SIG-M5 (cell line): ENCODE results near the gene MEGF11.
A peak's percentile ranks its signal among the peaks of the same experiment; 100 is the strongest.
"Not testable (repeated sequence)": the region's sequence is repeated elsewhere in the genome, so short reads cannot be mapped to it uniquely, and the experiment has no call there.

Experiments used
- DNase-seq: peaks from one replicate; lab custom pipeline; 2025; lab: John Stamatoyannopoulos, UW

The MEGF11 gene

GRCh38 chr15:66275352-66275751 lies 21.8 kb upstream of the MEGF11 start:
- DNase-seq = no peak

- no peak for DNase-seq
Observed at GRCh38 chr15:66270932-66271331, 17.4 kb upstream of the MEGF11 start.

- DNase-seq = peak; percentile 86
Observed at GRCh38 chr15:66269326-66270090, 16.0 kb upstream of the MEGF11 start.

- no peak for DNase-seq
Observed at GRCh38 chr15:66264859-66265513, 11.4 kb upstream of the MEGF11 start.

GRCh38 chr15:66262837-66263236 lies 9.3 kb upstream of the MEGF11 start:
- DNase-seq = not testable (repeated sequence)

DNA sequence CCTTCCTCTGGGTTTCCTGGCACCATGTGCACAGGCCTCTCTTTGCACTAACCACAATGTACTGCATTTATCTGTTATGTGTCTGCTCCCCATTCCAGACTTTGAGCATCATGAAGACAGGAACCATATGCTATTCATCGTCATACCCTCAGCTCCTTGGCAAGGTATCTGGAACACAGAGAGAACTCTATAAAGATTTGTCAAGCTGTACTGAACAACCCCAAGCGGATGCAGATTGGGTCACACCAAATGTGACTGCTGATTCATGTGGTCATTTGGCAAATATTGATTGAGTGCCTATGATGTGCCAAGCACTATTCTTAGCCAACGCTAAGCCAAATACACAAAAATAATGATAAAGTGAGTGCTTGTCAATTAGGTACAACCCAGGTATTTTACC lies 7.5 kb upstream of the MEGF11 start:
- DNase-seq = no peak

GRCh38 chr15:66256692-66257091 lies 3.1 kb upstream of the MEGF11 start:
- no peak for DNase-seq

DNA sequence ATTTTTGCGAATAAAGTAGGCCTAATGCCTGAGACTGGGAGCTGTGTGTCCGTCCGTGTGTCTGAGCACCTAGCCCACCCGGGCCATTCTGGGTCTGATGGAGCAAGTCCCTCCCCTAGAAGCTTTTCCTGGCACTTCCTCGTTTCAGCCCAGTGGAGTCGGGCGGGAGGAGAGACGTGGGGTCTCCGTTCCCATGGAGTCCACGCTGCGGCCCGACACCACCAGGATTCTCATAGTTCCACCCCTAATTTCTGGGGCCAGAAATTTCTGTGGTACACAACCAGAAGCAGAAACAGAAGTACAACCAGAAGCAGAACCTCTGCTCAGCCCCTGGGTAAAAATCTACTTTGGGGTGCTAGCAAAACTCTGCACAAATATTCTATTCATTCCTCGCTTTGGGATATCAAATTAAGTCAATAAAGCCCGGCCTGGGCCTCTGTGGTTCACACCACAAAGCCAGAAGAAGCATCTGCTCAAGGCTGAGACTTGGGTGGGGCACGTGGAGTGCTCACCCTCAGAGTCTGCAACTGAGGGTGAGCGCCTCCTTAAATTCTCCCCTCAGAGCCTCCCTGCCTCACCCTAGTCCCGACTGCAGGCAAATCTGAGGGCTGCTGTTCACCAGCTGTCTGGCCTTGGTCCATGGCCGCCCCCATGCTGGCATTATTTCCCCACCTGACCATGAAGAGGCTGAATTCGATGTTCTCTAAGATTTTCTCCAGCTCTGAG lies 1.6 kb upstream of the MEGF11 start:
- no peak for DNase-seq

DNA sequence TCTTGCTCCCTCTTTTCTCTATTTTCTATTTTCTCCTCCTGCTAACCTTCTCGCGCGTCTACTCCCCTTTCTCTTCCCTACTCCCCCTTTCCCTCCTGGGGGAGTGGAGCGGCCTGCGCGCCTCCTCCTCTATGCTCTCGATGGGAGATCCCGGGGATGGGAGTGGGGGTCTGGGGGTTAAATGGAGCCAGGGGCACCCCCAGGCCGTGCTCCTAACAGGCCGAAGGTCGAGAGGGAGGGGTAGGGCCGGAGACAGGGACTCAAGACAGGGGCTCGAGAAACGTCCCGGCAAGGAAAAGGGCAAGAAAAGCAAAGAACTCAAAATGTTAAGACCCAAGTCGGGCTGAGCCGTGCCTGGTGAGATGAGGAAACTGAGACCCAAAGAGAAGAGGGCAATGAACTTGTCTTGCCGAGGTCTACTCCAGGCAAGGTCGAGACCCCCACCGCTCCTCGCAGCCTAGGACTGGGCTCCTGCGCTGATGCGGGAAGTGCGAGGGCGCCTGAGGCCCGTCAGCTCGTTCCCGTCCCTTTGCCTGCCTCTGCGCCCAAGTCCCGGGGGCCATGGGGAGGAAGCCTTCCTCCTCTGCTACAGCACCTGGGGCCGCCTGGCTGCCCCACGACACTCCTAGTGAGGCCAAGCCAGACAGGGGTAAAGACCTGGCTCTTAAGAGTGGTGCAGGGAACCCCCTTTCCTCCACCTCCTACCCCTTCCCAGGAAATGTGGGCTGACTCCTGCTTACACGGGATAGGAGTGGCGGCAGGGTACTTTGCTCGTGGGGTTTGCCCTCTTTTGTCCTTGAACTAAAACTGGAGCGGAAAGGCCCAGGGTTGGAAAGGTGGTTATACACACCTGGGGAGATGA lies 770 bp upstream of the MEGF11 start:
- DNase-seq = no peak

DNA sequence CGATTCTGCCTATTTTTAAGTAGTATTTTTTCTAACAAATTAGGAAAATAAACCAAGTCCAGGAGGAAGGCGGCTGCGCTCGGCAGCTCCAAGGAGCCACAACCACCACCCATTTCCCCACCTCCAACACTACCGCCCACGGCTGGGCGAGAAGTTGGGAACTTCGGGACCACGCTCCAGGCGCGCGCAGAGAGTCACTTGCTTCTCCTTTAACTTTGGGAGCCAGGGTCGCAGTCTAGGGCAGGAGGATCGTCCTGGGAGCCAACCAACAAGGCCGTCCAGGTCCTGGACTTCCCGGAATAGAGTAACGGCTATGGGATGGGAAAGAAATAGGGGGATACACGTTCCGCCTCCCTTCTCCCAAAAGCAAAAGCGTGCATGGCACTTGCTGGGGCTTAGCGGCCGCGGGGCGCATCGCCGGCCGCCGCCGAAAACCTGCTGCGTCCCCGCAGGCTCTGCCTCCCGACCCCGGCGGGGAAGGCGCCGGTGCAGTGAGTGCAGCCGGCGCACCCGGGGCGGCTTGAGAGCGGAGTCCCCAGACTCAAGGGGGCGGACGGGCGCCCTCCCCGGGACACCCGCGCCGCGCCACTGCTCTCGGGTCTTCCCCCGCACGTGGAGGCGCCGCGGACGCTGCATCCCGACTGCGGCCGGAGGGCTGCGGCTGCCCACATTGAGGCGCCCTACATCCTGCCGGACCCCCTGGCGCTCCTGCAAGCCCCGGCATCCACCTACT lies 699 bp downstream of the MEGF11 start:
- DNase-seq = no peak

GRCh38 chr15:66251790-66252684 lies 1.5 kb downstream of the MEGF11 start:
- no peak for DNase-seq

- DNase-seq = no peak
Observed at GRCh38 chr15:66251065-66251789, 2.3 kb downstream of the MEGF11 start.

- DNase-seq = no peak
Observed at GRCh38 chr15:66249605-66250174, 3.9 kb downstream of the MEGF11 start.

DNA sequence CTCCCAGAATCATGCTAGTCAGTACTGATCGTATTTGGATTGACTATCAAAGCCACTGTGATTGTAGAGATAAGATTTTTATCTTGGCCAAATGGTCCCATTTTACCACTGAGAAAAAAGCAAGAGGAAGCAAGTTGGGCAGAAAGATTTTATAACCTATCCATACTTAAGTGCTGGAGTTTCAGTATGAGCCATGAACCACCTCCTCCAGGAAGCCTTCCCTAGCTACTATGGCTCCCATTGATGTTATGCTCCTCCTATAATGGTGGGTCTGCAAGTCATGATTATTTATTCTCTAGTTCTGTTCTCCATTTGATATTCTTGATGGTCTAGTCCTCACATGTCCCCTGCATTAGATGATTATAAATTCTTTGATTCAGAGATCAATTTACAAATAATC lies 6.6 kb downstream of the MEGF11 start:
- no peak for DNase-seq

DNA sequence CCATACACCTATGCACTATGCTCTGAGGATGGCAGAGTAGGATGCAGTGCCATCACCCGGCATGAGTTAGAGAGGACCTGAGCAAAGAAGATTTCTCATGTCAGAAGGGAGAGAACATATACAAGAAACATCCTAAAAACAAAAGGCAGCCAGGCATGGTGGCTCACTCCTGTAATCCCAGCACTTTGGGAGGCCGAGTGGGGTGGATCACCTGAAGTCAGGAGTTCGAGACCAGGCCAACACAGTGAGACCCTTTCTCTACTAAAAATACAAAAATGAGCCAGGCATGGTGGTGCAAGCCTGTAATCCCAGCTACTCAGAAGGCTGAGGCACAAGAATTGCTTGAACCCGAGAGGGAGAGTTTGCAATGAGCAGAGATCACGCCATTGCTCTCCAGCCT lies 7.7 kb downstream of the MEGF11 start:
- not testable (repeated sequence) for DNase-seq

- no peak for DNase-seq
Observed at GRCh38 chr15:66241908-66242285, 11.7 kb downstream of the MEGF11 start.

- DNase-seq = no peak
Observed at GRCh38 chr15:66241087-66241907, 12.3 kb downstream of the MEGF11 start.

DNA sequence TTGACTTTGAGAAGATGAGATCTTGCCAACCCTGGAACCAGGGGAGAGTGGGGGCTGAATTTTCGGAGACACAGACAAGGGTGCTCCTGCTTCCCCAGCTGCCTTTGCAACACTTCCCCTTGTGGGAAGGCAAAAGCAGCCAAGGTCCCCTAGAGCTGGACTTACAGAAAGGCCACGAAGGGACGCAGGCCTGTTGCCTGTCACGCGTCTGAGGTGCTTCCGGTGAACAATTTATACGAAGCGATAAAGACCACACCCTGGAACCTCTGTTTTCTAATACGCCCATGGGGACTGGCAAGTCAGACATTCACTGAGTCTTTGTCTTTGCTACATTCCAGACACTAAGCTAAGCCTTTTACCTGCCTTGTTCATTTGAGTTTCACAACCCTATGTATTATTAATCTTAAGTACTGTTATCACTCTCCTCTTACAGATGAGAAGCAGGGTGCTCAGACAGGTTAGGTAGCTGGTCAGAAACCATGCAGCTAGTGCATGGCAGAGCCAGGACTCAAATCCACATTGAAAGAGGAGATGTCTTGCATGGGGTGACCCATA lies 13.2 kb downstream of the MEGF11 start:
- DNase-seq = no peak
